IMR-90 (cell line): ENCODE data around the gene TGM2. TPM values are rescaled to one million over a fixed set of nuclear protein-coding genes. Genes with fewer than 3 reads are reported as not detected.

Experiments
- ATAC-seq: fragments of 200-7000 bp; cut with Tn5 transposase; 2 replicates; pipeline ENCODE4 v1.9.1; 2020; ENCODE audit warnings: low read depth, mild to moderate bottlenecking, moderate library complexity
- BruUV-seq: library from RNA; stranded (reverse); fragments of 400-500 nt; replicated peaks from 2 replicates; lab custom pipeline; 2021; lab: Mats Ljungman, UMichigan
- CTCF ChIA-PET: fragments of 300-600 bp; formaldehyde crosslinking; extraction: SDS; loops from one replicate; lab custom pipeline; 2021; ENCODE audit warnings: antibody characterized with exemption; lab: Yijun Ruan, JAX
- POLR2A ChIA-PET: fragments of 300-600 bp; sonication (Branson Sonifier 250); formaldehyde crosslinking; loops from one replicate; lab custom pipeline; 2022; ENCODE audit warnings: antibody characterized with exemption; ENCODE audit not compliant: unreplicated experiment; lab: Charles Lee
- DNase-seq: peaks from one replicate; pipeline ENCODE4 v3.0.0; 2013
- H2AFZ ChIP-seq: replicated peaks from 2 replicates; pipeline ENCODE3; 2013; ENCODE audit warnings: low read length, mild to moderate bottlenecking; ENCODE audit not compliant: poor library complexity
- H2AK5ac ChIP-seq: 2 replicates; pipeline ENCODE4 v1.6.1; 2013; ENCODE audit warnings: low read depth, low read length, inconsistent platforms
- H2AK9ac ChIP-seq: replicated peaks from 2 replicates; pipeline ENCODE3; 2013; ENCODE audit warnings: mild to moderate bottlenecking, low read depth, low read length, moderate library complexity; ENCODE audit not compliant: poor library complexity
- H2BK120ac ChIP-seq: 2 replicates; pipeline ENCODE4 v1.6.1; 2013; ENCODE audit warnings: low read depth, low read length, inconsistent platforms
- H2BK15ac ChIP-seq: 3 replicates; pipeline ENCODE4 v1.6.1; 2013; ENCODE audit warnings: low read depth, low read length, inconsistent platforms
- H2BK20ac ChIP-seq: 2 replicates; pipeline ENCODE4 v1.6.1; 2013; ENCODE audit warnings: low read depth, mild to moderate bottlenecking, inconsistent platforms, low read length, moderate library complexity
- H2BK5ac ChIP-seq: 2 replicates; pipeline ENCODE4 v1.6.1; 2013; ENCODE audit warnings: mild to moderate bottlenecking, low read depth, low read length, inconsistent platforms; ENCODE audit not compliant: poor library complexity, severe bottlenecking
- H3K14ac ChIP-seq: replicated peaks from 2 replicates; pipeline ENCODE4 v1.6.1; 2013; ENCODE audit warnings: low read depth, low read length, inconsistent platforms
- H3K18ac ChIP-seq: 2 replicates; pipeline ENCODE4 v1.6.1; 2013; ENCODE audit warnings: low read depth, low read length, control low read depth
- H3K23ac ChIP-seq: 2 replicates; pipeline ENCODE4 v1.6.1; 2013; ENCODE audit warnings: low read depth, low read length, inconsistent platforms
- H3K27ac ChIP-seq: 2 replicates; pipeline ENCODE4 v1.5.1; 2013; ENCODE audit warnings: mild to moderate bottlenecking, control low read depth, low read length; ENCODE audit not compliant: insufficient read depth
- H3K27me3 ChIP-seq: 2 replicates; pipeline ENCODE4 v1.6.1; 2013; ENCODE audit warnings: low read length; ENCODE audit not compliant: control insufficient read depth, insufficient read depth
- H3K36me3 ChIP-seq: 2 replicates; pipeline ENCODE4 v1.6.1; 2013; ENCODE audit warnings: low read length, mixed read lengths; ENCODE audit not compliant: control insufficient read depth, insufficient read depth
- H3K4ac ChIP-seq: 2 replicates; pipeline ENCODE4 v1.6.1; 2013; ENCODE audit warnings: low read depth, low read length, inconsistent platforms
- H3K4me1 ChIP-seq: 2 replicates; pipeline ENCODE4 v1.6.1; 2013; ENCODE audit warnings: low read length, mixed read lengths; ENCODE audit not compliant: control insufficient read depth, insufficient read depth
- H3K4me2 ChIP-seq: 2 replicates; pipeline ENCODE4 v1.6.1; 2013; ENCODE audit warnings: low read depth, mild to moderate bottlenecking, control low read depth, low read length, moderate library complexity
- H3K4me3 ChIP-seq: 2 replicates; pipeline ENCODE4 v1.5.1; 2013; ENCODE audit warnings: low read depth, mild to moderate bottlenecking, control low read depth, low read length, moderate library complexity; ENCODE audit not compliant: insufficient read depth
- H3K56ac ChIP-seq: 2 replicates; pipeline ENCODE4 v1.6.1; 2013; ENCODE audit warnings: low read length, inconsistent platforms; ENCODE audit not compliant: insufficient read depth; ENCODE audit errors: extremely low read depth
- H3K79me1 ChIP-seq, 2 experiments: 2 replicates each; pipeline ENCODE4 v1.6.1; 2013; ENCODE audit warnings: low read length in 2 of 2, inconsistent platforms in 1 of 2, low read depth in 1 of 2
- H3K9ac ChIP-seq: 2 replicates; pipeline ENCODE4 v1.6.1; 2013; ENCODE audit warnings: low read depth, low read length, control low read depth
- H3K9me1 ChIP-seq: 2 replicates; pipeline ENCODE4 v1.6.1; 2013; ENCODE audit warnings: low read length, inconsistent platforms; ENCODE audit not compliant: insufficient read depth
- H3K9me3 ChIP-seq: 2 replicates; pipeline ENCODE4 v1.6.1; 2013; ENCODE audit warnings: low read length; ENCODE audit not compliant: control insufficient read depth, insufficient read depth
- H4K20me1 ChIP-seq: 2 replicates; pipeline ENCODE4 v1.6.1; 2013; ENCODE audit warnings: low read length, inconsistent platforms; ENCODE audit not compliant: insufficient read depth
- H4K5ac ChIP-seq: 2 replicates; pipeline ENCODE4 v1.6.1; 2013; ENCODE audit warnings: mild to moderate bottlenecking, low read depth, low read length, control low read depth
- H4K8ac ChIP-seq, 2 experiments: 2 replicates each; pipeline ENCODE4 v1.6.1; 2013; ENCODE audit warnings: low read depth in 2 of 2, low read length in 2 of 2, control low read depth in 1 of 2, inconsistent platforms in 1 of 2
- H4K91ac ChIP-seq: 2 replicates; pipeline ENCODE4 v1.6.1; 2013; ENCODE audit warnings: low read depth, low read length, inconsistent platforms; ENCODE audit not compliant: insufficient read depth
- BHLHE40 ChIP-seq: fragments of 150-350 bp; IDR thresholded peaks from 2 replicates; pipeline ENCODE4 v1.6.1; 2016; ENCODE audit warnings: mild to moderate bottlenecking, low read depth, low read length
- CHD1 ChIP-seq: IDR thresholded peaks from 2 replicates; pipeline ENCODE4 v1.6.1; 2012; ENCODE audit warnings: low read depth, low read length, improper control_type of control experiment
- CTCF ChIP-seq: conservative IDR thresholded peaks from 2 replicates; pipeline ENCODE4 v1.5.1; 2012; ENCODE audit warnings: mild to moderate bottlenecking, low read depth, low read length, improper control_type of control experiment
- FOS ChIP-seq: fragments of 150-350 bp; IDR thresholded peaks from 2 replicates; pipeline ENCODE4 v1.6.1; 2016; ENCODE audit warnings: low read depth, low read length
- MAFK ChIP-seq: IDR thresholded peaks from 2 replicates; pipeline ENCODE4 v1.6.1; 2012; ENCODE audit warnings: low read depth, low read length, improper control_type of control experiment
- MAZ ChIP-seq: IDR thresholded peaks from 2 replicates; pipeline ENCODE4 v1.6.1; 2012; ENCODE audit warnings: low read depth, mild to moderate bottlenecking, low read length, improper control_type of control experiment, moderate library complexity, borderline replicate concordance
- MXI1 ChIP-seq: IDR thresholded peaks from 2 replicates; pipeline ENCODE4 v1.6.1; 2012; ENCODE audit warnings: low read depth, mild to moderate bottlenecking, low read length, moderate library complexity, borderline replicate concordance
- NFE2L2 ChIP-seq: fragments of 150-350 bp; IDR thresholded peaks from 2 replicates; pipeline ENCODE4 v1.6.1; 2016; ENCODE audit warnings: low read depth, mild to moderate bottlenecking, low read length
- RAD21 ChIP-seq: IDR thresholded peaks from 2 replicates; pipeline ENCODE4 v1.6.1; 2012; ENCODE audit warnings: low read length, improper control_type of control experiment
- RCOR1 ChIP-seq: IDR thresholded peaks from 2 replicates; pipeline ENCODE4 v1.6.1; 2012; ENCODE audit warnings: mild to moderate bottlenecking, low read length, improper control_type of control experiment; ENCODE audit not compliant: insufficient replicate concordance
- WGBS, 2 experiments: methylation state at CpG; one replicate each; pipeline versions ENCODE4 v1.1.5 to v1.1.7; 2013; ENCODE audit warnings: missing lambda C conversion rate in 2 of 2; ENCODE audit not compliant: insufficient read length in 1 of 2; ENCODE audit errors: extremely low coverage in 2 of 2; 5-methylcytosine and 5-hydroxymethylcytosine counted together
- dilution Hi-C: fragments of 300-500 bp; cut with HindIII; formaldehyde crosslinking; loops from one replicate; pipeline ENCODE4 v1.14.3; 2018; ENCODE audit warnings: low sequenced_read_pairs; ENCODE audit not compliant: unreplicated experiment
- in situ Hi-C: fragments of 300-500 bp; cut with MboI; formaldehyde crosslinking; loops from 3 replicates; pipeline ENCODE4 v1.14.3; 2019; ENCODE audit warnings: low sequenced_read_pairs, inconsistent platforms, mixed read lengths
- intact Hi-C: fragments of 100-400 bp; cut with micrococcal nuclease; formaldehyde crosslinking; loops from 2 replicates; pipeline ENCODE4 v1.10.0; 2022
- polyA plus RNA-seq, 3 experiments: library from polyadenylated mRNA; depleted of rRNA; stranded (reverse); fragments of >200 nt; gene quantifications; 2 replicates each; pipeline ENCODE4 v1.2.3, GENCODE V29; 2012; ENCODE audit warnings: low replicate concordance in 1 of 3
- total RNA-seq: library from RNA; depleted of rRNA; stranded (reverse); fragments of >200 nt; gene quantifications from 2 replicates; pipeline ENCODE4 v1.2.3, GENCODE V29; 2012
- TF ChIP-seq, protein P1 (sequence below): fragments of 150-350 bp; IDR thresholded peaks from 2 replicates; pipeline ENCODE4 v1.6.1; 2016; ENCODE audit warnings: low read depth, mild to moderate bottlenecking, low read length, moderate library complexity, borderline replicate concordance

TGM2 gene
- total and polyA plus RNA-seq, 2 of the 4 experiments (the other 2 are of a cell fraction) = 239 to 268 TPM

DNA sequence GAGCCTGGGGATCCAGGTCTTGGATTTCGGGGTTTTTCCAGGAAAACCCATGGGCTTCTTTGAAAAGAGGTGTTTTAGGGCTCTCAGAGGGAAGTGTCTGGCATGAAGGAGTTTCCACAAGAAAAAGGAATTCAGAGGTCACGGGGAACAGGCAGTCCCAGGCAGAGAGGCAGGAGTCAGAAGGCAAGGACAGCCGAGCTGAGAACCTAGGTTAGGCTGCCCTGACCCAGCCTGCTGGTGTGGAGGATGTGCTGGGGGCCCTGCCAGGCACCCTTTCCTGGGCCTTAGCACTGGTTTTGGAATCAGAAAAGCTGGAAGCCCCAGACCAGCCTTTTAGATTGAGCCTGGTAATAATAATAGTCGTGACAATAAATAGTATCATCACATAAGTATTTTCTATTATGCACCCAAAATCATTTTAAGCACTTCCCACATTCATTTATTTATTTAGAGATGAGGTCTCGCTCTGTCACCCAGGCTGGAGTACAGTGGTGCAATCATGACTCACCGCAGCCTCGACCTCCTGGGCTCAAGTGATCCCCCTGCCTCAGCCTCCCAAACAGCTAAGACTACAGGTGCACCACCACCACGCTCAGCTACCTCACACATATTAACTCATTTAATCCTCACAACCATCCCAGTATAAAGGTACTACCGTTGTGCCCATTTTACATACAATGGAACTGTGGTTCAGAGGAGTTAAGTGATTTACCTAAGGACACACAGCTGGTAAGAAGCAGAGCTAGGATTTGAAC, 19.9 kb downstream of the TGM2 start (continued):
- TF ChIP-seq, protein P1, sequence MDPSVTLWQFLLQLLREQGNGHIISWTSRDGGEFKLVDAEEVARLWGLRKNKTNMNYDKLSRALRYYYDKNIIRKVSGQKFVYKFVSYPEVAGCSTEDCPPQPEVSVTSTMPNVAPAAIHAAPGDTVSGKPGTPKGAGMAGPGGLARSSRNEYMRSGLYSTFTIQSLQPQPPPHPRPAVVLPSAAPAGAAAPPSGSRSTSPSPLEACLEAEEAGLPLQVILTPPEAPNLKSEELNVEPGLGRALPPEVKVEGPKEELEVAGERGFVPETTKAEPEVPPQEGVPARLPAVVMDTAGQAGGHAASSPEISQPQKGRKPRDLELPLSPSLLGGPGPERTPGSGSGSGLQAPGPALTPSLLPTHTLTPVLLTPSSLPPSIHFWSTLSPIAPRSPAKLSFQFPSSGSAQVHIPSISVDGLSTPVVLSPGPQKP = no peak
- no peak for TF ChIP-seq MAFK

DNA sequence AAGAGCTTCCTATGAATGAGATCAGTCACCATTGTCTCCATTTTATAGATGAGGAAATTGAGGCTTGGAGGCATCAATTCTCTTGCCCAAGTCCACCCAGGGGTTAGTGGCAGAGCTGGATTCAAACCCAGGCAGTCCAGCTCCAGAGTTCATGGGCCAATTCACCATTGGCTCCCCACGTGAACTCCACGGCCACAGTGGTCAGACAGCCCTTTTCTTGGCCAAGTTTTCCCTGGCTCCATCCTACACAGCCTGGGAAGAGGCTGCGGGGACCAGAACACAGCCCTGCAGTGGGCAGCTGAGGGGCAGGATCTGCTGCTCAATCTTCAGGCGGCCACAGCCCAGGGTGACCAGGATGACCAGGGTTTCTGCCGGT, 20.5 kb downstream of the TGM2 start:
- Histone ChIP-seq H3K36me3 (peaks cover 57% of the 10 kb centered on the region), H3K9ac (peak overlapping the region; percentile 5; the same call in 1 of the 2 replicates), H3K14ac (peak overlapping the region; percentile 76), H2BK120ac (peak overlapping the region; percentile 96), H3K4me1 (peaks cover 17% of the 10 kb centered on the region), H3K27ac (peak overlapping the region; percentile 58), H3K9me1 (peaks cover 30% of the 10 kb centered on the region), H3K56ac (peak overlapping the region; percentile 36), H4K8ac (peak overlapping the region; percentile 21 to 89), H3K18ac (peak overlapping the region; percentile 59), H4K5ac (peak overlapping the region; percentile 27), H3K23ac (peak overlapping the region; percentile 19), H3K4me2 (no peak overlapping the region), H3K9me3 (no peaks in the 10 kb centered on the region), H2BK5ac (peak overlapping the region; percentile 90), H3K79me1 (peaks cover 4 to 28% of the 10 kb centered on the region in 2 experiments; a peak in 3 of 4 replicates), H2BK20ac (peak overlapping the region; percentile 30), H2AK9ac (peak overlapping the region; percentile 97), H3K4me3 (no peak overlapping the region), H2AK5ac (peak overlapping the region; percentile 96), H3K4ac (peak overlapping the region; percentile 94), H2AFZ (peak overlapping the region; percentile 67), H4K91ac (peak overlapping the region; percentile 93), H2BK15ac (peak overlapping the region; percentile 78; the same call in 2 of the 3 replicates), H4K20me1 (no peaks in the 10 kb centered on the region), H3K27me3 (no peaks in the 10 kb centered on the region)
- POLR2A ChIA-PET = no interaction called here
- intact Hi-C loops (no loop called here), dilution Hi-C loops (no loop called here), in situ Hi-C loops (no loop called here)
- no peak for DNase-seq
- CTCF ChIA-PET = interaction anchor here (1.2 to 1.3 kb wide), 2 partner anchors 71 to 77 kb away, joined by 3 read pairs; no protein-coding TSS in a partner anchor
- peak; percentile 11; the same call in 1 of the 2 replicates for ATAC-seq
- WGBS, 2 experiments = 100% methylated on average over 2 of the region's 5 CpGs; no CpG with 5 or more reads in 1 of the 2 experiments
- no TSS peak for BruUV-seq
- no peak for TF ChIP-seq MAFK
- TF ChIP-seq NFE2L2 = no peak
- TF ChIP-seq MAZ = no peak
- TF ChIP-seq, protein P1 = no peak
- TF ChIP-seq FOS = no peak
- TF ChIP-seq CTCF = no peak
- TF ChIP-seq BHLHE40 = no peak
- no peak for TF ChIP-seq RCOR1
- TF ChIP-seq CHD1 = no peak
- no peak for TF ChIP-seq RAD21
- no peak for TF ChIP-seq MXI1
